Activated naive CD8-positive, alpha-beta T cell treated with anti-CD3 and anti-CD28 coated beads, Interleukin-2, amount 10 ng/mL, durations not matched to agents 7 days and 5 days (primary cell): ENCODE results near the gene KRR1. TPM values are rescaled to one million over a fixed set of nuclear protein-coding genes. Genes with fewer than 3 reads are reported as not detected.
"Not testable (repeated sequence)": the region's sequence is repeated elsewhere in the genome, so short reads cannot be mapped to it uniquely, and the experiment has no call there.

Experiments used
- ATAC-seq: fragments of 150-1000 bp; cut with Tn5 transposase; one replicate; pipeline ENCODE4 v1.10.0; 2021; ENCODE audit warnings: low read depth, moderate library complexity
- POLR2A ChIA-PET: fragments of 350-600 bp; sonication (Branson Sonifier 250); formaldehyde crosslinking; loops from one replicate; lab custom pipeline; 2021; ENCODE audit warnings: antibody characterized with exemption; lab: Charles Lee
- DNase-seq: peaks from one replicate; pipeline ENCODE4 v3.0.0; 2021
- H3K27ac Mint-ChIP-seq: one replicate; pipeline ENCODE4 v1.8.0; 2022; ENCODE audit warnings: mild to moderate bottlenecking, mixed read lengths
- H3K27me3 Mint-ChIP-seq: one replicate; pipeline ENCODE4 v1.8.0; 2022; ENCODE audit warnings: mild to moderate bottlenecking, moderate library complexity, mixed read lengths
- H3K36me3 Mint-ChIP-seq: one replicate; pipeline ENCODE4 v1.8.0; 2021; ENCODE audit warnings: mild to moderate bottlenecking, mixed read lengths
- H3K4me1 Mint-ChIP-seq: one replicate; pipeline ENCODE4 v1.8.0; 2021; ENCODE audit warnings: mixed read lengths
- H3K4me3 Mint-ChIP-seq: one replicate; pipeline ENCODE4 v1.8.0; 2022; ENCODE audit warnings: mild to moderate bottlenecking, moderate library complexity, mixed read lengths
- H3K9me3 Mint-ChIP-seq: one replicate; pipeline ENCODE4 v1.8.0; 2021; ENCODE audit warnings: mixed read lengths
- total RNA-seq, 2 experiments: library from RNA; stranded (reverse); gene quantifications; one replicate each; pipeline ENCODE4 v1.2.3, GENCODE V29; 2021

KRR1 gene
- total RNA-seq, 2 experiments from 2014 or later, result 59.1 to 70.6 TPM

DNA sequence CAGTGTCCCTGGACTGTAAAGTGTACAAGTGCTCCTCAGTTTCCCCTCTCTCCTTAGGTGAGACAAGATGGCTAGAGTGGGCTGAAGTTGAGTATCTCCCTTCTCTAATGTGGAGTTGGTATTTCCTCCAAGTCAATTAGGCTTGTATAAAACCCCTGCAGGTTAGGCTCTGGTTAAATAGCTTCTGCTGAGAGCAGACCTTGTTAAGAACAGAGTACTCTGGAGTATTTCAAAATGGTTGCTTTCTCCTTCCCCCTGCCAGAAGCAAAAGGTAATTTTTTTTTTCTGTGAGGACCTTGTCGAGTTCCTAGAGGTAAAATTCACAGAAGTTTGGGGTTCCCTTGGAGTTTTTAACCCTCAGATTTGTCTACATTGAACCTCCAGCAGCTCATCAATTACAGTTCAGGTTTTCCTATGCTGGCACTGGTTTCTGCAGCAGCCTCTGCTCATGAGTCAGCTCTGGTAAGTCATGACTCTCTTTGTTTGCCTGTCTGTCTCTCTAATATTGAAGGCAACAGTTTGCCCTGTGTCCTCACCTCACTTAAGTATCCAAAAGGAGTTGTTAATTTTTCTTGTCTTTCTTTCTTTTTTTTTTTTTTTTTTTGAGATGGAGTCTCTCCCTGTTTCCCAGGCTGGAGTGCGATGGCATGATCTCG, 58.6 kb downstream of the KRR1 start:
- Mint-ChIP-seq H3K4me1 (peaks cover 14% of the 10 kb centered on the region), H3K27ac (no peak overlapping the region), H3K36me3 (peaks cover 10% of the 10 kb centered on the region), H3K9me3 (peaks cover 3% of the 10 kb centered on the region), H3K4me3 (no peak overlapping the region), H3K27me3 (no peaks in the 10 kb centered on the region)
- ATAC-seq, result no peak
- no peak for DNase-seq
- POLR2A ChIA-PET, result interaction anchor here (0.6 kb wide), 1 partner anchor 30 kb away, joined by 5 read pairs; no protein-coding TSS in a partner anchor

DNA sequence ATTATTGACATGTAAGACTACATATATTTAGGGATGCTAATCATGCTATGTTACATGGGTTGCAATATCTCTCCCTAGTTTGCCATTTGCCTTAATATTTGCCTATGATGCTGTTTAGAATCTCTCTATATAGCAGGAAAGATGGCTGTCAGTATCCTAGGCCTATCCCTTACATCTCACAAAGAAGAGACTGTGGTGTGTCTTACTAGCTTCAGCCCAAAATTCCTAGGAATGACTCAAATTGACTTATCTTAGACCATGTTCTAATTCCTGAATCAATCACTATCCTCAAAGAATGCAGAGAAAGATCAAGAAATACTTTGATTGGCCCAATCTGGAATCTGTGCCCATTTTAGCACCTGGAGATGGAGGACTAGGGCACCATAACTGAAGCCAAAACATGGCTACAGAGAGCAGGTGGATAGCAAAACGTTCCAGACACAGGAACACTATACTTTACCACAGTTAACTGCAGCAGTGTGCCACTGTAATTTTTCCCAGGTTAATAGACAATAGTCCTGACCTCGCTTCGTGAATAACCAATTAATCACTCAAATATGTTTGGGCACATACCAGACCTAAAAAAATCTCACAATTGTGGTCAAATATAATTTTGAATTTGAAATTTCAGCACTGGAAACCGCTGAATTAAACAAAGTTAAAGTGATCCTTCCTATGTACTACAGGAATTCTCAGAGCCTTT, 63.6 kb downstream of the KRR1 start:
- DNase-seq (no peak), ATAC-seq (no peak)
- POLR2A ChIA-PET, result no interaction called here
- Mint-ChIP-seq H3K9me3 (peaks cover 6% of the 10 kb centered on the region), H3K27ac (no peak overlapping the region), H3K4me1 (no peaks in the 10 kb centered on the region), H3K36me3 (no peaks in the 10 kb centered on the region), H3K27me3 (peaks cover 8% of the 10 kb centered on the region), H3K4me3 (no peak overlapping the region)

DNA sequence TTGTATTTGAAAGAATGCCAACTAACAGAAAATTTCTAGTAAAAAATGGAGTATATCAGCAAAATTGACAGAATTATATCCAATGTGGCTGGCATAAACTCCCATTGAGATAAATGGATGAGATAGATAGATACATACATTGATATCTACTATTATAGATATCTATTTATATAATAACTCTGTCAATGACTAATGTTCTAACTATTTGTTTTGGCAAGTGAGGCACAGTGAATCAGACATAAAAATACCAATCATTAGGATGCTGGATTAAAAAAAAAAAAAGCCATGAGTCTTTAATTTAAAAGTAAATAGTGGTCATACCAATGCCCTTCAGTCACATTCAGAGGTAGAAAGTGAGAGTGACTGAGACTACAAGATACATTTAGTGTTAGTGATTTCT, 64.6 kb downstream of the KRR1 start:
- no peak for DNase-seq
- ATAC-seq, result no peak
- H3K27ac Mint-ChIP-seq, result no peak overlapping the region
- H3K4me3 Mint-ChIP-seq, result no peak overlapping the region
- H3K9me3 Mint-ChIP-seq, result peaks cover 6% of the 10 kb centered on the region
- H3K4me1 Mint-ChIP-seq, result no peaks in the 10 kb centered on the region
- no peaks in the 10 kb centered on the region for H3K36me3 Mint-ChIP-seq
- POLR2A ChIA-PET, result no interaction called here
- peaks cover 8% of the 10 kb centered on the region for H3K27me3 Mint-ChIP-seq

DNA sequence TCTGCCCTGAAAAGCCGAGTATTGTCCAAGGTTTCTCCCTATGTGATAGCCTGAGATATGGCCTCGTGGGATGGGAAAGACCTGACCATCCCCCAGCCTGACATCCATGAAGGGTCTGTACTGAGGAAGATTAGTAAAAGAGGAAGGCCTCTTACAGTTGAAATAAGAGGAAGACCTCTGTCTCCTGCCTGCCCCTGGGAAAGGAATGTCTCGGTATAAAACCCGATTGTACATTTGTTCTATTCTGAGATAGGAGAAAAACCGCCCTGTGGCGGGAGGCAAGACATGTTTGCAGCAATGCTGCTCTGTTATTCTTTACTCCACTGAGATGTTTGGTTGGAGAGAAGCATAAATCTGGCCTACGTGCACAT, 66.3 kb downstream of the KRR1 start:
- H3K27me3 Mint-ChIP-seq, DNase-seq, POLR2A ChIA-PET, H3K4me3 Mint-ChIP-seq, ATAC-seq, H3K36me3 Mint-ChIP-seq, H3K27ac Mint-ChIP-seq, H3K4me1 Mint-ChIP-seq: not testable (repeated sequence)
- peaks cover 10% of the 10 kb centered on the region for H3K9me3 Mint-ChIP-seq

DNA sequence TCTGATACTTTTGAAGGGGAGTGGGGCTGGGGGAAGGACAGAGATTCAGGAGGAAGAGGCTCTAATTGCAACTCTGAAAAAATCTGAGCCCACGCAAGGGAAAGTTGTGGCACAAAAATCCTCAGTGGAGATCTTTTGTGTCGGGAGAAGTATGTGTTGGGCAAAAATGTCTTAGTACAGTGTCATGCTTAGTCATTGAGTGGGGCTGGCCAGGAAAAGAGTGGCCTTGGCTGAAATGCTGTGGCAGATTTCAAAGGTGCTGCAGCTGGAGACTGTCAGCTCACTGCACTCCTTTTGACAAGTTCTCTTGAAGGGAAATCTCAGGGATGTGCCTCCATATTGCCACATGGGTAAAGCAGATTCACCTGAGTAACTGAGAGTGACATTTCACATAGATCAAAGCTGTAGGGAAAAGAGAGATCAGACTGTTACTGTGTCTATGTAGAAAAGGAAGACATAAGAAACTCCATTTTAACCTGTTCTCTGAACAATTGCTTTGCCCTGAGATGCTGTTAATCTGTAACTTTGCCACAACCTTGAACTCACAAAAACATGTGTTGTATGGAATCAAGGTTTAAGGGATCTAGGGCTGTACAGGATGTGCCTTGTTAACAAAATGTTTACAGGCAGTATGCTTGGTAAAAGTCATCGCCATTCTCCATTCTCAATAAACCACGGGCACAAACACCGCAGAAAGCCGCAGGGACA, 66.8 kb downstream of the KRR1 start:
- Mint-ChIP-seq H3K27ac (no peak overlapping the region), H3K36me3 (peaks cover 4% of the 10 kb centered on the region), H3K27me3 (peaks cover 8% of the 10 kb centered on the region), H3K9me3 (peaks cover 8% of the 10 kb centered on the region), H3K4me1 (no peaks in the 10 kb centered on the region), H3K4me3 (no peak overlapping the region)
- ATAC-seq (no peak), DNase-seq (no peak)
- POLR2A ChIA-PET, result no interaction called here

DNA sequence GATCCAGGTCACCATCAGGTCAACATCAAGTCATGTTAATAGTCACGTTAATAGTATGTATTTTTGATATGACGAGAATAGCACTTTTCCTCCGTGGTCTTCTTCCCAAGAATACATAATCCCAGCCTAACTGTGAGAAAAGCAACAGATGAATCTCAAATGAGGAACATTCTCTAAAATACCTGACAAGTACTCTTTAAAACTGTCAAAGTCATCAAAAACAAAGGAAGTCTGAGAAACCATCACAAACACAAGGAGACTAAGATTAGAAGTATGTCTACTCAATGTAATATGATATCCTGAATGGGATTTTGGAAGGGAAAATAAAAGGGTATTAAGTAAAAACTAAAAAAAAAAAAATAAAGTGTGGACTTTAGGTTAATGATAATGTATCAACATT, 67.7 kb downstream of the KRR1 start:
- H3K9me3 Mint-ChIP-seq, result peaks cover 8% of the 10 kb centered on the region
- peaks cover 8% of the 10 kb centered on the region for H3K27me3 Mint-ChIP-seq
- ATAC-seq (no peak), DNase-seq (no peak)
- POLR2A ChIA-PET, result no interaction called here
- no peak overlapping the region for H3K4me3 Mint-ChIP-seq
- H3K36me3 Mint-ChIP-seq, result peaks cover 4% of the 10 kb centered on the region
- no peak overlapping the region for H3K27ac Mint-ChIP-seq
- H3K4me1 Mint-ChIP-seq, result peaks cover 1% of the 10 kb centered on the region

DNA sequence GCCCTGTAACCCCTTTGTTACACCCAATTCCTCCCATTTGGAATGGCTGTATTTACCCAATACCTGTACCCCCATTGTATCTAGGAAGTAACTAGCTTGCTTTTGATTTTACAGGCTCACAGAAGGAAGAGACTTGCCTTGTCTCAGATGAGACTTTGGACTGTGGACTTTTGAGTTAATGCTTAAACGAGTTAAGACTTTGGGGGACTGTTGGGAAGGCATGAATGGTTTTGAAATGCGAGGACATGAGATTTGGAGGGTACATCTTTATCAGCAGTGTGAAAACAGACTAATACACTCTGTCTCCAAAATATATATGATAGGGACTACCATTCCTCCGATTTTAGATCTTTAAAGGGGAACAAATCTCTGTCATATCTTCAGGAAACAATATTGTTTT, 69.0 kb downstream of the KRR1 start:
- H3K36me3 Mint-ChIP-seq, DNase-seq, H3K4me1 Mint-ChIP-seq, POLR2A ChIA-PET, ATAC-seq, H3K27me3 Mint-ChIP-seq, H3K27ac Mint-ChIP-seq, H3K9me3 Mint-ChIP-seq, H3K4me3 Mint-ChIP-seq: not testable (repeated sequence)

DNA sequence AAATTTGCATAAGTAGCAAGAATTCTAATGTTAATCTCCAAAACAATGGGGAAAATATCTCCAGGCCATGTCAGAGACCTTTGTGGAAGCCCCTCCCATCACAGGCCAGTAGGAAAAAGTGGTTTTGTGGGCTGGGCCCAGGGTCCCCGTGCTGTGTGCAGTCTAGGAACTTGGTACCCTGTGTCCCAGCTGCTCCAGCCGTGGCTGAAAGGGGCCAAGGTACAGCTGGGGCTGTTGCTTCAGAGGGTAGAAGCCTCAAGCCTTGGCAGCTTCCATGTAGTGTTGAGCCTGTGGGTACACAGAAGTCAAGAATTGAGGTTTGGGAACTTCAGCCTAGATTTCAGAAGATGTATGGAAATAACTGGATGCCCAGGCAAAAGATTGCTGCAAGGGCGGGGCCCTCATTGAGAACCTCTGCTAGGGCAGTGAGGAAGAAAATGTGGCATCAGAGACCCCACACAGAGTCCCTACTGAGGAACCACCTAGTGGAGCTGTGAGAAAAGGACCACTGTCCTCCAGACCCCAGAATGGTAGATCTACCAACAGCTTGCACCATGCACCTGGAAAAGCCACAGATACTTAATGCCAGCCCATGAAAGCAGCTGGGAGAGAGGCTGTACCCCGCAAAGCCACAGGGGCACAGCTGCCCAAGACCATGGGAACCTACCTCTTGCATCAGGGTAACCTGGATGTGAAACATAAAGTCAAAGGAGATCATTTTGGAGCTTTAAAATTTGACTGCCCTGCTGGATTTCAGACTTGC, 69.5 kb downstream of the KRR1 start:
- H3K36me3 Mint-ChIP-seq, H3K4me1 Mint-ChIP-seq, POLR2A ChIA-PET, H3K27ac Mint-ChIP-seq, H3K4me3 Mint-ChIP-seq, H3K27me3 Mint-ChIP-seq, H3K9me3 Mint-ChIP-seq, ATAC-seq, DNase-seq: not testable (repeated sequence)

Other genes starting within 250 kb of the KRR1 start
- gene CAPS2, start 181.3 kb downstream of the KRR1 start, total RNA-seq, result 1 to 10 TPM; 9.4 to 9.9 TPM
- gene GLIPR1L1, start 176.9 kb downstream of the KRR1 start, total RNA-seq, result not detected
- gene GLIPR1L2, start 120.5 kb downstream of the KRR1 start, total RNA-seq, result under 1 TPM in 1 of 2 experiments, not detected in 1; 0.28 TPM
- 10 to 100 TPM; 57.9 to 63.3 TPM for gene GLIPR1, start 30.9 kb downstream of the KRR1 start, total RNA-seq